DND-41 (cell line): ENCODE data around the gene ATG14.

Source experiments
- ATAC-seq: fragments of 200-7000 bp; cut with Tn5 transposase; 3 replicates; pipeline ENCODE4 v1.9.1; 2021; ENCODE audit warnings: low read depth; ENCODE audit not compliant: insufficient read depth
- DNase-seq: peaks from one replicate; pipeline ENCODE4 v3.0.0-alpha.2; 2020
- H2AFZ ChIP-seq: 2 replicates; pipeline ENCODE4 v1.6.0; 2012; ENCODE audit warnings: low read depth, low read length
- H3K27ac ChIP-seq: 2 replicates; pipeline ENCODE4 v1.5.1; 2012; ENCODE audit warnings: low read length, inconsistent platforms
- H3K27me3 ChIP-seq: fragments of 200-600 bp; sonication (generic); 2 replicates; pipeline ENCODE4 v1.6.0; 2012; ENCODE audit warnings: low read length, mild to moderate bottlenecking, inconsistent platforms; ENCODE audit not compliant: insufficient read depth, poor library complexity
- H3K36me3 ChIP-seq: 2 replicates; pipeline ENCODE4 v1.5.1; 2012; ENCODE audit warnings: low read length, inconsistent platforms; ENCODE audit not compliant: insufficient read depth
- H3K4me1 ChIP-seq: 2 replicates; pipeline ENCODE4 v1.5.1; 2012; ENCODE audit warnings: mild to moderate bottlenecking, low read length; ENCODE audit not compliant: insufficient read depth
- H3K4me2 ChIP-seq: 2 replicates; pipeline ENCODE4 v1.6.0; 2012; ENCODE audit warnings: mild to moderate bottlenecking, moderate library complexity, low read length, inconsistent platforms; ENCODE audit not compliant: insufficient read depth
- H3K4me3 ChIP-seq, 2 experiments: fragments of 200-600 bp in 1 of 2; shearing (Covaris generic) in 1 of 2; 2 replicates each; pipeline ENCODE4 v1.5.1; 2012 to 2016; ENCODE audit warnings: inconsistent platforms in 2 of 2, low read length in 2 of 2, mild to moderate bottlenecking in 2 of 2, low read depth in 1 of 2, moderate library complexity in 1 of 2
- H3K79me2 ChIP-seq: 2 replicates; pipeline ENCODE4 v1.6.0; 2012; ENCODE audit warnings: low read length, inconsistent platforms; ENCODE audit not compliant: insufficient read depth
- H3K9ac ChIP-seq: 2 replicates; pipeline ENCODE4 v1.6.0; 2012; ENCODE audit warnings: low read depth, mild to moderate bottlenecking, inconsistent platforms, low read length, moderate library complexity
- H3K9me3 ChIP-seq: 2 replicates; pipeline ENCODE4 v1.5.1; 2012; ENCODE audit warnings: low read length, moderate library complexity, mild to moderate bottlenecking, inconsistent platforms; ENCODE audit not compliant: insufficient read depth, severe bottlenecking
- H4K20me1 ChIP-seq: 2 replicates; pipeline ENCODE4 v1.6.0; 2012; ENCODE audit warnings: low read length; ENCODE audit not compliant: insufficient read depth
- CTCF ChIP-seq: IDR thresholded peaks from 2 replicates; pipeline ENCODE4 v1.5.1; 2012; ENCODE audit warnings: borderline replicate concordance, low read length, moderate library complexity, mild to moderate bottlenecking; ENCODE audit not compliant: poor library complexity, severe bottlenecking; ENCODE audit errors: extremely low read depth
- EZH2 ChIP-seq: IDR thresholded peaks from 3 replicates; pipeline ENCODE4 v1.6.1; 2012; ENCODE audit warnings: borderline replicate concordance, low read depth, mild to moderate bottlenecking, moderate library complexity, low read length, inconsistent platforms; ENCODE audit not compliant: severe bottlenecking

Gene ATG14

GRCh38 chr14:55372825-55373224 lies 38.8 kb downstream of the ATG14 start:
- Histone ChIP-seq H3K27ac (no peak overlapping the region), H2AFZ (no peak overlapping the region), H3K9ac (no peak overlapping the region), H3K4me3 (no peak overlapping the region), H3K79me2 (no peaks in the 10 kb centered on the region), H3K36me3 (peaks cover 33% of the 10 kb centered on the region), H3K4me1 (no peaks in the 10 kb centered on the region), H4K20me1 (no peaks in the 10 kb centered on the region), H3K9me3 (no peaks in the 10 kb centered on the region), H3K4me2 (no peak overlapping the region), H3K27me3 (no peaks in the 10 kb centered on the region)
- ATAC-seq (no peak), DNase-seq (no peak)
- TF ChIP-seq CTCF (no peak), EZH2 (no peak)

GRCh38 chr14:55372423-55372822 lies 39.2 kb downstream of the ATG14 start:
- peaks cover 35% of the 10 kb centered on the region for H3K36me3 ChIP-seq
- H3K4me1 ChIP-seq = no peaks in the 10 kb centered on the region

GRCh38 chr14:55370883-55371455 lies 40.7 kb downstream of the ATG14 start:
- no peak overlapping the region for H3K9ac ChIP-seq
- TF ChIP-seq CTCF (no peak), EZH2 (no peak)

More at GRCh38 chr14:55372423-55372822, 39.2 kb downstream of the ATG14 start:
- TF ChIP-seq CTCF (no peak), EZH2 (no peak)
- H3K27ac ChIP-seq = no peak overlapping the region
- no peaks in the 10 kb centered on the region for H3K27me3 ChIP-seq
- no peaks in the 10 kb centered on the region for H4K20me1 ChIP-seq
- H2AFZ ChIP-seq = no peak overlapping the region
- no peak for DNase-seq
- no peak overlapping the region for H3K4me3 ChIP-seq
- H3K4me2 ChIP-seq = no peak overlapping the region
- no peaks in the 10 kb centered on the region for H3K9me3 ChIP-seq
- H3K9ac ChIP-seq = no peak overlapping the region
- ATAC-seq = no peak
- H3K79me2 ChIP-seq = no peaks in the 10 kb centered on the region

GRCh38 chr14:55366271-55366670 lies 45.4 kb downstream of the ATG14 start:
- Histone ChIP-seq H4K20me1 (no peaks in the 10 kb centered on the region), H2AFZ (no peak overlapping the region), H3K9ac (no peak overlapping the region), H3K36me3 (peaks cover 37% of the 10 kb centered on the region), H3K79me2 (no peaks in the 10 kb centered on the region), H3K27me3 (no peaks in the 10 kb centered on the region), H3K4me3 (no peak overlapping the region), H3K4me1 (no peaks in the 10 kb centered on the region), H3K4me2 (no peak overlapping the region), H3K27ac (no peak overlapping the region), H3K9me3 (no peaks in the 10 kb centered on the region)
- TF ChIP-seq CTCF = no peak
- no peak for TF ChIP-seq EZH2
- ATAC-seq (no peak), DNase-seq (no peak)

More at GRCh38 chr14:55370883-55371455, 40.7 kb downstream of the ATG14 start:
- Histone ChIP-seq H3K79me2 (no peaks in the 10 kb centered on the region), H3K36me3 (peaks cover 29% of the 10 kb centered on the region), H4K20me1 (no peaks in the 10 kb centered on the region), H3K4me1 (no peaks in the 10 kb centered on the region), H2AFZ (no peak overlapping the region), H3K27ac (no peak overlapping the region), H3K4me3 (no peak overlapping the region), H3K9me3 (no peaks in the 10 kb centered on the region), H3K27me3 (no peaks in the 10 kb centered on the region), H3K4me2 (no peak overlapping the region)
- ATAC-seq = no peak
- no peak for DNase-seq
